Esophagus squamous epithelium (tissue), 4 donors: Measurements from ENCODE around the gene PRKCA.

ENCODE experiments used
- POLR2A ChIP-seq, 4 donors: fragments of 450-650 bp; IDR thresholded peaks; one replicate each; pipeline ENCODE4 v1.6.1; 2017; ENCODE audit warnings: antibody characterized with exemption in 4 of 4, mild to moderate bottlenecking in 4 of 4, moderate library complexity in 3 of 4
- TF ChIP-seq, protein P1 (sequence below), 6 experiments: fragments of 450-650 bp in 4 of 6; fragments of 200-600 bp in 2 of 6; sonication (generic) in 2 of 6; IDR thresholded peaks; one replicate each; pipeline ENCODE4 v1.5.1; 2016 to 2019; ENCODE audit warnings: antibody characterized with exemption in 6 of 6, mild to moderate bottlenecking in 4 of 6, moderate library complexity in 4 of 6

DNA sequence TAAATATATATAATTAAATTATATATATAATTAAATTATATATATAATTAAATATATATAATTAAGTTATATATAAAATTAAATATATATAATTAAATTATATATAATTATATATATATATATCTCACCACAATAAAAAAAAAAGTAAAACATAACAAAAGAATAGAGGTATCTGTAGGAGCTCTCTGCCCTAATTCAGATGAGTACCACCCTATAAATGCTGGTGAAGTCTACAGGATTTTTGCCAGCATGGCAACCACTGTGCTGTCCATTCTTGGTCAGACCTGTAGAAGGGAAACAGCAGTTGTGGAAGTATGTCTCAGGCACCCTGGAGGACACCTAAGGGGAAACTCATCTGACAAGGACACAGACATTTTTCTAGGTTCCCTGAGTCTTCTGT is 259.7 kb downstream of the PRKCA start:
- TF ChIP-seq POLR2A (IDR thresholded peaks at IDR 0.05): no peak
- TF ChIP-seq, protein P1, sequence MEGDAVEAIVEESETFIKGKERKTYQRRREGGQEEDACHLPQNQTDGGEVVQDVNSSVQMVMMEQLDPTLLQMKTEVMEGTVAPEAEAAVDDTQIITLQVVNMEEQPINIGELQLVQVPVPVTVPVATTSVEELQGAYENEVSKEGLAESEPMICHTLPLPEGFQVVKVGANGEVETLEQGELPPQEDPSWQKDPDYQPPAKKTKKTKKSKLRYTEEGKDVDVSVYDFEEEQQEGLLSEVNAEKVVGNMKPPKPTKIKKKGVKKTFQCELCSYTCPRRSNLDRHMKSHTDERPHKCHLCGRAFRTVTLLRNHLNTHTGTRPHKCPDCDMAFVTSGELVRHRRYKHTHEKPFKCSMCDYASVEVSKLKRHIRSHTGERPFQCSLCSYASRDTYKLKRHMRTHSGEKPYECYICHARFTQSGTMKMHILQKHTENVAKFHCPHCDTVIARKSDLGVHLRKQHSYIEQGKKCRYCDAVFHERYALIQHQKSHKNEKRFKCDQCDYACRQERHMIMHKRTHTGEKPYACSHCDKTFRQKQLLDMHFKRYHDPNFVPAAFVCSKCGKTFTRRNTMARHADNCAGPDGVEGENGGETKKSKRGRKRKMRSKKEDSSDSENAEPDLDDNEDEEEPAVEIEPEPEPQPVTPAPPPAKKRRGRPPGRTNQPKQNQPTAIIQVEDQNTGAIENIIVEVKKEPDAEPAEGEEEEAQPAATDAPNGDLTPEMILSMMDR (IDR thresholded peaks at IDR 0.05): no peak
